IgD-negative memory B cell (primary cell): ENCODE data around the gene ANLN. TPM values are rescaled to one million over a fixed set of nuclear protein-coding genes. Genes with fewer than 3 reads are reported as not detected.
"Not testable (repeated sequence)": the region's sequence is repeated elsewhere in the genome, so short reads cannot be mapped to it uniquely, and the experiment has no call there.

Experiments used
- H3K27ac Mint-ChIP-seq, 3 donors: one replicate each; pipeline ENCODE4 v1.8.0; 2020 to 2022; ENCODE audit warnings: mild to moderate bottlenecking in 3 of 3, mixed read lengths in 3 of 3, moderate library complexity in 1 of 3
- H3K27me3 Mint-ChIP-seq: one replicate; pipeline ENCODE4 v1.8.0; 2021; ENCODE audit warnings: mixed read lengths
- H3K36me3 Mint-ChIP-seq: one replicate; pipeline ENCODE4 v1.8.0; 2020; ENCODE audit warnings: mild to moderate bottlenecking, mixed read lengths
- H3K4me1 Mint-ChIP-seq, 3 donors: one replicate each; pipeline ENCODE4 v1.8.0; 2020 to 2022; ENCODE audit warnings: mixed read lengths in 3 of 3, mild to moderate bottlenecking in 1 of 3
- H3K4me3 Mint-ChIP-seq, 4 donors: one replicate each; pipeline ENCODE4 v1.8.0; 2020 to 2022; ENCODE audit warnings: mild to moderate bottlenecking in 4 of 4, mixed read lengths in 4 of 4, moderate library complexity in 3 of 4
- H3K9me3 Mint-ChIP-seq, 3 donors: one replicate each; pipeline ENCODE4 v1.8.0; 2020 to 2021; ENCODE audit warnings: mixed read lengths in 3 of 3, mild to moderate bottlenecking in 1 of 3
- polyA plus RNA-seq: library from polyadenylated mRNA; unstranded; fragments of 300-500 nt; fragmentation: Illumina TruSeq; gene quantifications from one replicate; pipeline ENCODE4 v1.2.3, GENCODE V29; 2021

The ANLN gene
- polyA plus RNA-seq, 1 donor from 2014 or later: not detected

DNA sequence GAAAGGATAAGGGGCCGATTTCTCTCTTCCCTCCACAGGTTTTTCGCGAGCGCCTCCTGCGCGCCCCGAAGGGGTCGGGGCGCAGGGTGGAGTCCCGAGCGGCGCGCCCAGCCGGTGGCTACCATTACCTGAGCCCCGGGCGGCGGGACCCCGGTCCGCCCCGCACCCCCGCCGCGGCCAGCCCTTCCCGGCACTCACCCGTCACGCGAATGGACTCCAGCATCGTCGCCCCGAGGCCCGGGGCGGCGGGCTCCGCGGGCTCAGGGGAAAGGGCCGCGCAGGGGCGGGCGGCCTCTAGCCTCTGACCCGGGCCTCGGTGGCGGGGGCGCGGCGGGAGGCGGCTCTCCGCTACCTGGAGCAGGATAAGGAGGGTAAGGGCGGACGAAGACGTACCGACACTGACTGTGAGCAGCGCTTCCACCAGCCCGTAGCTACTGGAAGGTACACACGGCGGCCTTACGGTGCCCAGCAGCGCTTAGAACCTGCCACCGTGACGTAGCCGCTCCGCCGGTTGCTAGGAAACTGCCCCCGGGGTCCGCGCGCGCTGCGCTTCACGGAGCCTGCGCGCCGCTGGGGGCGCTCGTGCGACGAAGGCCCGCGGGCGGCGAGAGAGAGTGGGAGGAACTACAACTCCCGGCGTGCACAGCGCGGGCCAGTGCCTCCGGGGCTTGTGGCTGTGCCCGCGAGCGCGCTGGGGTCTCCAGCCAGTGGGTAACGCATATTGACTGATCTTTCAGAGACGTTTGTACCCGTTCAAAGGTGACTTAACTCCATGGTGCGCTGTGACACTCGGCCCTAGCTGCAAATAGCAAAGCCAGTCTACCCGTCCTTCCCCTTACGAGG lies 22.7 kb upstream of the ANLN start:
- H3K36me3 Mint-ChIP-seq: no peaks in the 10 kb centered on the region
- peak overlapping the region; percentile 88 to 95 (median 91) for H3K4me3 Mint-ChIP-seq
- H3K9me3 Mint-ChIP-seq: no peaks in the 10 kb centered on the region
- peaks cover 3 to 4% (median 3%) of the 10 kb centered on the region in 3 donors for H3K4me1 Mint-ChIP-seq
- no peaks in the 10 kb centered on the region for H3K27me3 Mint-ChIP-seq
- peak overlapping the region; percentile 14 to 91 (median 80) for H3K27ac Mint-ChIP-seq

GRCh38 chr7:36367561-36368077 lies 22.0 kb upstream of the ANLN start:
- Mint-ChIP-seq H3K4me1 (peaks cover 3 to 4% (median 3%) of the 10 kb centered on the region in 3 donors), H3K36me3 (no peaks in the 10 kb centered on the region), H3K27me3 (no peaks in the 10 kb centered on the region), H3K4me3 (peak overlapping the region; percentile 88 to 95 (median 91)), H3K27ac (peak overlapping the region in 2 of 3 donors; percentile 14 to 80), H3K9me3 (no peaks in the 10 kb centered on the region)

DNA sequence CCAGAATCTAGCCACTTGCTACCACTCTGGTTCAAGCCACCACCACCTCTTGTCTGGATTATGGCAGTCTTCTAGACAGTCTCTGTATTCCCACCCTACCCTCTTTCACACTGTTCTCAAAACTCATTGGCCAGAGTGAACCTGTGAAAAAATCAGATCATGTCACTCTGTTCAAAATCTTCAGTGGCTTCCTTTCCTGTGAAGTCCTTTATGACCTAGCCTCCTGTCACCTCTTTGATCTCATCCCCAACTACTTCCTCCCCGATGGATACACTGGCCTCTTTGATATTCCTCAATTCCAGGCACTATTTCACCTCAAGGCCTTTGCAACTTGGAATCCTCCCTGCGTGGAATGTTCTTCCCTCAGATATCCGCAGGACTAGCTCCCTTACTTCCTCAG lies 21.2 kb upstream of the ANLN start:
- Mint-ChIP-seq H3K9me3 (no peaks in the 10 kb centered on the region), H3K4me1 (peaks cover 3 to 4% (median 3%) of the 10 kb centered on the region in 3 donors), H3K36me3 (no peaks in the 10 kb centered on the region), H3K27ac (no peak overlapping the region), H3K27me3 (no peaks in the 10 kb centered on the region), H3K4me3 (peak overlapping the region; percentile 7 to 58 (median 25))

DNA sequence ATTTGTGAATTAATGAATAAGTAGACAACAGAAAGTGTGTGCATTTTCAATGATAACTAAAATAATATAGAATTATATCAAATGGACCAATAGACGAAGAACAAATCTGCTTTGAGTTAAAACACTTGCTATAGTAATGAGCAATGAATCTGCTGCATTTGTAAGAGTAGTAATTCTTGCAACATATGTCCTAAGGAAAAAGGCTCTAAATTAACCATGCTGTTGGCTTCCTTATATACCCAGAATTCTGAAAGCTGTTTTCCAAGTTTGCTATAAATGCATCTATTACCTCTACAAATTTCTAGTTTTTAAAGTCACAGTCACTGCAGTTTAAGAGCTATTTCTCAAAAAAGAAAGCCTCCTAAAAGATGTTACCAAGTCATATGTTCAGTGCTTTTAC lies 20.5 kb upstream of the ANLN start:
- no peak overlapping the region for H3K27ac Mint-ChIP-seq
- no peaks in the 10 kb centered on the region for H3K36me3 Mint-ChIP-seq
- H3K4me3 Mint-ChIP-seq: no peak overlapping the region
- H3K4me1 Mint-ChIP-seq: peaks cover 3 to 4% (median 3%) of the 10 kb centered on the region in 3 donors
- H3K27me3 Mint-ChIP-seq: no peaks in the 10 kb centered on the region
- H3K9me3 Mint-ChIP-seq: no peaks in the 10 kb centered on the region

GRCh38 chr7:36370046-36370445 lies 19.6 kb upstream of the ANLN start:
- Mint-ChIP-seq H3K4me1 (peaks cover 3 to 4% (median 3%) of the 10 kb centered on the region in 3 donors), H3K27me3 (no peaks in the 10 kb centered on the region), H3K4me3 (peak overlapping the region in 1 of 4 donors; percentile 46), H3K9me3 (no peaks in the 10 kb centered on the region), H3K36me3 (no peaks in the 10 kb centered on the region), H3K27ac (no peak overlapping the region)

- no peak overlapping the region for H3K27ac Mint-ChIP-seq
- no peak overlapping the region for H3K4me3 Mint-ChIP-seq
- peaks cover 3 to 4% (median 3%) of the 10 kb centered on the region in 3 donors for H3K4me1 Mint-ChIP-seq
- peaks cover 1% of the 10 kb centered on the region for H3K27me3 Mint-ChIP-seq
- H3K36me3 Mint-ChIP-seq: no peaks in the 10 kb centered on the region
- H3K9me3 Mint-ChIP-seq: no peaks in the 10 kb centered on the region
These were observed 17.5 kb upstream of the ANLN start for GRCh38 chr7:36372156-36372555.

DNA sequence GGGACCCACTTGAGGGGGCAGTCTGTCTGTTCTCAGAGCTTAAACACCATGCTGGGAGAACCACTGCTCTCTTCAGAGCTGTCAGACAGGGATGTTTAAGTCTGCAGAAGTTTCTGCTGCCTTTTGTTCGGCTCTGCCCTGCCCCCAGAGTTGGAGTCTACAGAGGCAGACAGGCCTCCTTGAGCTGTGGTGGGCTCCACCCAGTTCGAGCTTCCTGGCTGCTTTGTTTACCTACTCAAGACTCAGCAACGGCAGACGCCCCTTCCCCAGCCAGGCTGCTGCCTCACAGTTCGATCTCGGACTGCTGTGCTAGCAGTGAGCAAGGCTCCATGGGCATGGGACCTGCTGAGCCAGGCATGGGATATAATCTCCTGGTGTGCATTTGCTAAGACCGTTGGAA lies 11.1 kb upstream of the ANLN start:
- H3K36me3 Mint-ChIP-seq, H3K4me1 Mint-ChIP-seq, H3K4me3 Mint-ChIP-seq, H3K27me3 Mint-ChIP-seq, H3K9me3 Mint-ChIP-seq, H3K27ac Mint-ChIP-seq: not testable (repeated sequence)

- Mint-ChIP-seq H3K4me3 (no peak overlapping the region), H3K27me3 (peaks cover 4% of the 10 kb centered on the region), H3K9me3 (peaks cover 0 to 4% (median 3%) of the 10 kb centered on the region in 3 donors), H3K4me1 (peaks cover 0 to 2% (median 0%) of the 10 kb centered on the region in 3 donors), H3K36me3 (peaks cover 1% of the 10 kb centered on the region), H3K27ac (no peak overlapping the region)
These were observed 9.7 kb upstream of the ANLN start for GRCh38 chr7:36379831-36380504.

DNA sequence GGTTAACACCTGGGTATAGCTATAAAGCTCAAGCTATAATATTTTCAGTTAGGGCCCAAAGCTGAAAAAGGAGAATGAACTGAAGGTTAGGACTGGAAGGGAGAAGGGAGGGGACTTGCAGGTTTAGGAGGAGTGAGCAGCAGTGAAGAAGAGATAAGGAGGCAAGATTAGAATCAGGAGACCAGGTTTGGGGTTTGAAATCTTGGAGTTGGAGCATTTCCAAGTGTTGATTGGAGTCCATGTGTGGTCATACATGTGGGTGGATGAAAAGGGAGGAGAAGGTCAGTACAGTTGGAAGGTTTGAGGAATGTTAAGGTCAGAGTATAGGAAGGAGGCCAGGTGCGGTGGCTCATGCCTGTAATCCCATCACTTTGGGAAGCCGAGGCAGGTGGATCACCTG lies 8.6 kb upstream of the ANLN start:
- H3K9me3 Mint-ChIP-seq: peaks cover 0 to 4% (median 3%) of the 10 kb centered on the region in 3 donors
- peaks cover 0 to 2% (median 0%) of the 10 kb centered on the region in 3 donors for H3K4me1 Mint-ChIP-seq
- H3K4me3 Mint-ChIP-seq: no peak overlapping the region
- H3K27me3 Mint-ChIP-seq: peaks cover 4% of the 10 kb centered on the region
- no peak overlapping the region for H3K27ac Mint-ChIP-seq
- H3K36me3 Mint-ChIP-seq: peaks cover 1% of the 10 kb centered on the region

DNA sequence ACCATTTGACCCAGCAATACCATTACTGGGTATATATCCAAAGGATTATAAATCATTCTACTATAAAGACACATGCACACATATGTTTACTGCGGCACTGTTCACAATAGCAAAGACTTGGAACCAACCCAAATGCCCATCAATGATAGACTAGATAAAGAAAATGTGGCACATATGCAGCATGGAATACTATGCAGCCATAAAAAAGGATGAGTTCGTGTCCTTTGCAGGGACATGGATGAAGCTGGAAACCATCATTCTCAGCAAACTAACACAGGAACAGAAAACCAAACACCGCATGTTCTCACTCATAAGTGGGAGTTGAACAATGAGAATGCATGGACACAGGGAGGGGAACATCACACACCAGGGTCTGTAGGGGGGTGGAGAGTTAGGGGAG lies 6.4 kb upstream of the ANLN start:
- not testable (repeated sequence) for H3K27ac Mint-ChIP-seq, H3K27me3 Mint-ChIP-seq, H3K4me1 Mint-ChIP-seq, H3K4me3 Mint-ChIP-seq, H3K9me3 Mint-ChIP-seq, H3K36me3 Mint-ChIP-seq

- H3K36me3 Mint-ChIP-seq, H3K27me3 Mint-ChIP-seq, H3K4me1 Mint-ChIP-seq, H3K9me3 Mint-ChIP-seq, H3K27ac Mint-ChIP-seq: not testable (repeated sequence)
- peak overlapping the region in 1 of 4 donors; percentile 9 for H3K4me3 Mint-ChIP-seq
These were observed 4.0 kb upstream of the ANLN start for GRCh38 chr7:36385646-36386045.

DNA sequence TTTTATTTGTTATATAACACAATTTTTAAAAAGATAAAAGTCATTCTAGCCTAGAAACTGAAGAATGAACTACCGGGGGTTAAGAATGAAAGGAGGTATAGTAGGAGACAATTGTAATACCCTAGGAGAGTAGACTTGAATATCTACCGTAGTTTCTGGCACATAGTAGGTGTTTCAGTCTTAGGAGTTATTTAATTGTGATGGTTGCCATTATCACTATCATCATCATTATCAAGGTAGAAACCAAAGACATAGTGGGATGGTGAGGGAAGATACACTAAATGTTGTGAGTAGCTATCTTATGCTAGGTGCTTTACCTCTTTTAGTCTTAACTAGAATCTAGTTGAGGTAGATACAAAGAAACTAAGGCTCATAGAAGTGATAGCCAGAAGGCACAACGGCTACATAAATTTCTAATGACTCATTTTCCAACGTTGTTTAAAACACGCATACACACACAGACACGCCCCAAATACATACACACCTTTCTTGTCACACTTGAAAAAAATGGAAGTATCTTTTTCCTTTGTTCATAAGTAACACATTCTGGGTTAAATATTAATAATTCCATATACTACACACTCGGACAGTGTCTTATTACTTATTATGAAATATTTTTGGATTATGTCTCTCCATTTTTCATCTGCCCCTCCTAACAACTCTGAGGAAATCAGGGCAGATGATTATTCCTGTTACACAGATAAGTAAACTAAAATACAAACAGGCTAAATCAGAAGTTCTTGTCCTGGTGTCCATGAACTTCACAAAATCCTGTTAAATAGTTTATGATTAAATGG lies 2.0 kb upstream of the ANLN start:
- Mint-ChIP-seq H3K36me3 (no peaks in the 10 kb centered on the region), H3K27me3 (no peaks in the 10 kb centered on the region), H3K4me3 (peak overlapping the region in 1 of 4 donors; percentile 84), H3K9me3 (no peaks in the 10 kb centered on the region), H3K27ac (peak overlapping the region in 1 of 3 donors; percentile 50), H3K4me1 (peaks cover 14 to 16% (median 16%) of the 10 kb centered on the region in 3 donors)

DNA sequence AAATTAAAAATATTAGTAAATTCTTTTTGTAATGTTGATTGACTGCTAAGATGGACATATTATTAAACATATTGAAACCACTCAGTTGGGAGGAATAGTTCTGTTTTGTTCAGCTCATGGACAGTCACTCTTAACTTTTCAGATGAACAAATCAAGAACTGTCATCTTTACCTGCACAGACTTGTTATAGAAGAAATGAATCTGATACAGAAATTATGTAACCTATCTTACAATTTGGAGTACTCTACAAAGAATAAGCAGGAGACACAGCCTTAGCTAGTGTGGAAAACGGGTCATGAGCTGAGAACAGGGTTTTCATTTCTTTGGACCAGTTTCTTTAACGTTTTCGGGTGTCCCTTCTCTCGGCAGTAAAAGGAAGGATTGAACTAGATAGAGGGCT lies 1.2 kb upstream of the ANLN start:
- Mint-ChIP-seq H3K36me3 (no peaks in the 10 kb centered on the region), H3K9me3 (no peaks in the 10 kb centered on the region), H3K4me3 (peak overlapping the region; percentile 78 to 84 (median 81)), H3K4me1 (peaks cover 14 to 16% (median 16%) of the 10 kb centered on the region in 3 donors), H3K27ac (peak overlapping the region; percentile 30 to 78 (median 43)), H3K27me3 (peaks cover 1% of the 10 kb centered on the region)

DNA sequence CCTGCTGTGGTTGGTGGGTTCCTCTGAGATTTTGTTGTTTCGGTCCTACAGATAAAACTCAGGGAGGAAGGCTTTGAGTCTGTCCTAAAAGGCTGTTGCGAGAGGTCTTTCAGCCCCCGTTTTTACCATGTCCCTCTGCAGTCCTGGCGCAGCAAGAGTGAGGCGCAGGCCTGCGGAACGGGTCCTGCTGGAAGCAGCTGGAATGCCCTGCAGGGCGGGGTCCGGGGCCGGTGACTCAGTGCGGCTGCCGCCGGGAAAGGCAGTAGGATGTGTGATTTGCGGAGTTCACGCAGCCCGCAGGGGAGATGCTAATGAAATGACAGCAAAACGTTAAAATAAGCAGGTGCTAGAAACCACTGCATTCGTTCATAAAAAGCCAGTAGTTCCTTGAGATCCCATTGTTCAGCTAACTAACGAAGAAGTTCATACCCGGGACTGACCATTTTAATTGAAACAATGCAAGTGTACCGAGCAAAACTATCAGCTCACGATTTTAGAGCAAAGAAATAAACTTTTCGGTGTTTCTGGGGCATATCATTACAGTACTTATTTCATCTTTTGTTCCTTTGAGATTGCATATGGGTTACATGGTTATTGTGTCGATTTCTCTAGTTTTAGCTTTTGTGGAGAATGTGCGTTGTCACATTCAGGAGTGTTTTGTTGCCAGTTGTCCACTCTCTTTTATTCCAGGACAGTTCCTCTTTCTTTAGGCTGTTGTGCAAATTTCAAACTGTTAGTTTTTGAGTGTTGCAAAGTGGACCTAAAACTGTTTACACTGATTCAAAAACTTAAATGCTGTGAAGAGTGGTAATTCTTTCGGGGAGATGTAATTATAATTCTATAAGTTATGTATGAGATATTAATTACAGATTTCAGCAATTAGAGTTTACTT lies 783 bp downstream of the ANLN start:
- Mint-ChIP-seq H3K27me3 (peaks cover 3% of the 10 kb centered on the region), H3K4me3 (peak overlapping the region; percentile 42 to 95 (median 78)), H3K9me3 (peaks cover 0 to 2% (median 0%) of the 10 kb centered on the region in 3 donors), H3K36me3 (peaks cover 4% of the 10 kb centered on the region), H3K27ac (no peak overlapping the region), H3K4me1 (peaks cover 14 to 16% (median 16%) of the 10 kb centered on the region in 3 donors)
